OCI-LY1 (cell line): ENCODE measurements around the gene TGFBR3L.

Experiments
- H2AFZ ChIP-seq: fragments of 200-600 bp; sonication (generic), shearing (Covaris generic); 2 replicates; pipeline ENCODE4 v1.6.0; 2014; ENCODE audit warnings: antibody characterized with exemption, mild to moderate bottlenecking, low read length
- H3F3A ChIP-seq: fragments of 200-600 bp; sonication (generic), shearing (Covaris generic); 2 replicates; pipeline ENCODE4 v1.6.0; 2014; ENCODE audit warnings: mild to moderate bottlenecking, antibody characterized with exemption, low read length, moderate library complexity; ENCODE audit not compliant: insufficient read depth
- H3K27ac ChIP-seq: fragments of 200-600 bp; sonication (generic); 2 replicates; pipeline ENCODE4 v1.5.1; 2014; ENCODE audit warnings: low read length, mixed run types, mild to moderate bottlenecking, low read depth; ENCODE audit not compliant: poor library complexity, severe bottlenecking
- H3K27me3 ChIP-seq: fragments of 200-600 bp; sonication (generic); 2 replicates; pipeline ENCODE4 v1.6.0; 2014; ENCODE audit warnings: antibody characterized with exemption, mild to moderate bottlenecking, low read length, moderate library complexity; ENCODE audit not compliant: insufficient read depth
- H3K36me3 ChIP-seq: fragments of 200-600 bp; sonication (generic); 2 replicates; pipeline ENCODE4 v1.6.1; 2014; ENCODE audit warnings: mild to moderate bottlenecking, antibody characterized with exemption, low read length, moderate library complexity, mixed read lengths; ENCODE audit not compliant: insufficient read depth
- H3K4me1 ChIP-seq: fragments of 200-600 bp; sonication (generic); 2 replicates; pipeline ENCODE4 v1.5.1; 2014; ENCODE audit warnings: mild to moderate bottlenecking, low read length, moderate library complexity; ENCODE audit not compliant: insufficient read depth, severe bottlenecking
- H3K4me2 ChIP-seq: fragments of 200-600 bp; sonication (generic), shearing (Covaris generic); 2 replicates; pipeline ENCODE4 v1.6.1; 2014; ENCODE audit warnings: low read length
- H3K4me3 ChIP-seq: fragments of 200-600 bp; sonication (generic); 2 replicates; pipeline ENCODE4 v1.5.1; 2014; ENCODE audit warnings: low read length, low read depth, mild to moderate bottlenecking, mixed read lengths; ENCODE audit not compliant: poor library complexity, severe bottlenecking
- H3K79me2 ChIP-seq: fragments of 200-600 bp; shearing (Covaris generic); 2 replicates; pipeline ENCODE4 v1.6.1; 2016; ENCODE audit warnings: mixed run types, low read length, mixed read lengths; ENCODE audit not compliant: insufficient read depth
- H3K9ac ChIP-seq: fragments of 200-600 bp; sonication (generic), shearing (Covaris generic); 2 replicates; pipeline ENCODE4 v1.6.1; 2014; ENCODE audit warnings: mild to moderate bottlenecking, low read length, mixed read lengths
- H3K9me2 ChIP-seq: fragments of 200-600 bp; sonication (generic), shearing (Covaris generic); 2 replicates; pipeline ENCODE4 v1.6.1; 2014; ENCODE audit warnings: low read depth, mild to moderate bottlenecking, low read length, mixed read lengths
- H3K9me3 ChIP-seq: fragments of 200-600 bp; shearing (Covaris generic); 2 replicates; pipeline ENCODE4 v1.6.1; 2014; ENCODE audit warnings: low read length, mixed read lengths
- H4K20me1 ChIP-seq: fragments of 200-600 bp; sonication (generic), shearing (Covaris generic); 2 replicates; pipeline ENCODE4 v1.6.0; 2016; ENCODE audit warnings: mild to moderate bottlenecking, low read length; ENCODE audit not compliant: insufficient read depth
- CTCF ChIP-seq: fragments of 200-600 bp; sonication (generic), shearing (Covaris generic); IDR thresholded peaks from 2 replicates; pipeline ENCODE4 v1.5.1; 2017; ENCODE audit warnings: mild to moderate bottlenecking, antibody characterized with exemption, low read length, moderate library complexity, mixed read lengths
- EZH2 ChIP-seq: fragments of 200-600 bp; sonication (generic), shearing (Covaris generic); IDR thresholded peaks from 2 replicates; pipeline ENCODE4 v1.8.0; 2017; ENCODE audit warnings: borderline replicate concordance, mixed run types, mild to moderate bottlenecking, antibody characterized with exemption, low read length, moderate library complexity, mixed read lengths

The TGFBR3L gene

GRCh38 chr19:7932930-7933300 lies 18.3 kb downstream of the TGFBR3L start:
- no peak overlapping the region for H3K4me3 ChIP-seq
- H3K79me2 ChIP-seq: no peaks in the 10 kb centered on the region
- H3K9me3 ChIP-seq: no peaks in the 10 kb centered on the region
- no peak overlapping the region for H3K4me2 ChIP-seq
- H3K9ac ChIP-seq: no peak overlapping the region
- no peak overlapping the region for H2AFZ ChIP-seq
- peaks cover 80% of the 10 kb centered on the region for H3K36me3 ChIP-seq
- H3K27ac ChIP-seq: no peak overlapping the region
- no peaks in the 10 kb centered on the region for H3K4me1 ChIP-seq
- H3K9me2 ChIP-seq: no peaks in the 10 kb centered on the region
- TF ChIP-seq EZH2: no peak
- H3K27me3 ChIP-seq: no peaks in the 10 kb centered on the region
- no peaks in the 10 kb centered on the region for H4K20me1 ChIP-seq
- H3F3A ChIP-seq: no peaks in the 10 kb centered on the region

GRCh38 chr19:7933411-7933810 lies 18.8 kb downstream of the TGFBR3L start:
- Histone ChIP-seq H3K36me3 (peaks cover 85% of the 10 kb centered on the region), H3K9ac (no peak overlapping the region), H4K20me1 (no peaks in the 10 kb centered on the region)

GRCh38 chr19:7933828-7934725 lies 19.4 kb downstream of the TGFBR3L start:
- no peaks in the 10 kb centered on the region for H3F3A ChIP-seq
- H3K9ac ChIP-seq: no peak overlapping the region

More at GRCh38 chr19:7933411-7933810, 18.8 kb downstream of the TGFBR3L start:
- Histone ChIP-seq H3F3A (no peaks in the 10 kb centered on the region), H3K79me2 (no peaks in the 10 kb centered on the region), H3K9me2 (no peaks in the 10 kb centered on the region), H3K4me2 (no peak overlapping the region), H3K27me3 (no peaks in the 10 kb centered on the region), H3K4me1 (no peaks in the 10 kb centered on the region), H2AFZ (no peak overlapping the region), H3K9me3 (no peaks in the 10 kb centered on the region), H3K27ac (no peak overlapping the region), H3K4me3 (no peak overlapping the region)
- peak; percentile 34; the same call in 1 of the 2 replicates for TF ChIP-seq CTCF
- TF ChIP-seq EZH2: no peak

More at GRCh38 chr19:7933828-7934725, 19.4 kb downstream of the TGFBR3L start:
- Histone ChIP-seq H3K27me3 (no peaks in the 10 kb centered on the region), H3K27ac (no peak overlapping the region), H3K9me2 (no peaks in the 10 kb centered on the region), H3K36me3 (peaks cover 89% of the 10 kb centered on the region), H4K20me1 (no peaks in the 10 kb centered on the region), H3K9me3 (no peaks in the 10 kb centered on the region), H3K4me2 (no peak overlapping the region), H3K4me3 (no peak overlapping the region), H3K4me1 (no peaks in the 10 kb centered on the region), H3K79me2 (no peaks in the 10 kb centered on the region), H2AFZ (no peak overlapping the region)
- no peak for TF ChIP-seq CTCF
- TF ChIP-seq EZH2: no peak
